Adrenal gland (tissue), 12 donors: Measurements from ENCODE around the gene EXD3. TPM values are rescaled to one million over a fixed set of nuclear protein-coding genes. Genes with fewer than 3 reads are reported as not detected.
A peak's percentile ranks its signal among the peaks of the same experiment; 100 is the strongest.

Source experiments
- DNase-seq, 7 donors: peaks; one replicate each; pipeline ENCODE4 v3.0.0-alpha.2; 2019 to 2020
- H3K27ac ChIP-seq, 5 donors: fragments of 200-600 bp; sonication (generic) in 4 of 5; 1 replicate in 3 of 5; 2 replicates in 2 of 5; pipeline versions ENCODE4 v1.5.1 to v1.8.0; 2016 to 2020; ENCODE audit warnings: mild to moderate bottlenecking in 1 of 5
- H3K27me3 ChIP-seq: fragments of 200-600 bp; 2 replicates; pipeline ENCODE4 v1.8.0; 2021
- H3K36me3 ChIP-seq, 2 donors: fragments of 200-600 bp; replicated peaks in 1 of 2; 1 replicate in 1 of 2; 2 replicates in 1 of 2; pipeline versions ENCODE4 v1.5.1 to v1.8.0; 2018 to 2022
- H3K4me1 ChIP-seq, 2 donors: fragments of 200-600 bp; replicated peaks in 1 of 2; 1 replicate in 1 of 2; 2 replicates in 1 of 2; pipeline versions ENCODE4 v1.5.1 to v1.8.0; 2018 to 2021
- H3K4me3 ChIP-seq, 4 donors: fragments of 200-600 bp; sonication (generic) in 3 of 4; one replicate each; pipeline ENCODE4 v1.5.1; 2016 to 2018
- H3K9me3 ChIP-seq, 3 donors: fragments of 200-600 bp; sonication (generic) in 1 of 3; replicated peaks in 1 of 3; 1 replicate in 2 of 3; 2 replicates in 1 of 3; pipeline versions ENCODE4 v1.5.1 to v1.8.0; 2016 to 2021
- POLR2A ChIP-seq, 2 donors: fragments of 450-650 bp; IDR thresholded peaks; one replicate each; pipeline ENCODE4 v1.6.1; 2017; ENCODE audit warnings: antibody characterized with exemption in 2 of 2, mild to moderate bottlenecking in 2 of 2, moderate library complexity in 1 of 2
- WGBS, 4 donors: extraction: QIAGEN DNeasy Blood & Tissue Kit in 2 of 4; methylation state at CpG; one replicate each; pipeline versions ENCODE4 v1.1.5 to v1.1.7; 2013 to 2017; 5-methylcytosine and 5-hydroxymethylcytosine counted together
- intact Hi-C, 2 donors: fragments of 100-400 bp; cut with DNase I; formaldehyde crosslinking; loops; one replicate each; pipeline versions ENCODE4 v1.14.1 to v1.15.0; 2022 to 2023
- polyA plus RNA-seq, 3 donors: library from polyadenylated mRNA; stranded (reverse); fragments of 200-250 nt in 2 of 3; fragments of 350-450 nt in 1 of 3; fragmentation: Illumina TruSeq in 1 of 3; extraction: RNeasy Lipid Tissue Mini Kit (QIAGEN cat#74804) in 1 of 3; gene quantifications; one replicate each; pipeline ENCODE4 v1.2.3, GENCODE V29; 2013 to 2014
- total RNA-seq, 9 donors: library from RNA; depleted of rRNA in 4 of 9; stranded (reverse); fragments of >200 nt in 4 of 9; fragments of 120-200 nt in 1 of 9; fragmentation: NEBNext Ultra II Directional in 1 of 9; extraction: Animal tissue kit (Norgen Biotek cat#: 25700) in 1 of 9; gene quantifications; one replicate each; pipeline versions ENCODE4 v1.1.0 to v1.2.4, GENCODE V29; 2013 to 2023
- TF ChIP-seq, protein P1 (sequence below), 6 experiments: fragments of 450-650 bp in 4 of 6; fragments of 200-600 bp in 2 of 6; sonication (generic) in 1 of 6; IDR thresholded peaks; 1 replicate in 5 of 6; 2 replicates in 1 of 6; pipeline versions ENCODE4 v1.5.1 to v1.8.0; 2016 to 2021; ENCODE audit warnings: antibody characterized with exemption in 6 of 6, mild to moderate bottlenecking in 2 of 6, moderate library complexity in 1 of 6
- donor health status: healthy with polysubstance abuse.
- donor health status: Bipolar disorder and iron deficiency.
- donor health status: DM: yes; HTN: yes; CAD: no.
- donor health status: DM: no; HTN: no; CAD: no.
- donor health status: DM: no; HTN: no; CAD: no.
- donor health status: DM: yes; HTN: yes; CAD: no.

EXD3 gene
- total and polyA plus RNA-seq, 12 donors = 1.2 to 111 (median 23.9) TPM

DNA sequence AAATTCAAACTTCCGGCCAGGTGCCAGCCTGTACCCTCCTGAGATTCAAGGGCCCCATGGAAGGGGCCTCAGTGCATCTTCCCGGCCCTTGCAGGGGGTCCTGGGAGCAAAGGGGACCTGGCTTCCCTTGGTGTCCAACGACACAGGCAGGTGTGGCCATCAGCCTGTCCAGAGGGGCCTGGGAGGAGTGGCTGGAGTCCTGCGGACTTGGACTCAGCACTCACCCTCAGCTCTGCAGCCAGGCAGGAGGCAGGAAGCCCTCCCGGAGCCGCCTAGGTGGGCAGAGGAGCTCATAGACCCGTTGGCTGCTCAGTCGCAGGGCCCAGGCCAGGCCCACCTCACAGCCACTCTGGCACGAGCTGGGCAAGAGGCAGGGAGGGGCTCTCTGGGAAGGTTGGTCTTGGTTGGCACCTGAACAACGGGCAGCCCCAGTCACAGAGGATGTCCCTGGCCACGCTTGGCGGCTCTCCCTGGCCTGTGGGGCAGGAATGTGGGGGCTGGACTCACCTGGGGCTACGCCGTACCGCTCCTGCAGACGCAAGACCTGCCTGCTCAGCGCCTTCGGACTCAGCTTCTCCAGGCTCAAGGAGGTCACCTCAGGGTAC is 67.1 kb downstream of the EXD3 start:
- Histone ChIP-seq H3K36me3 (no peaks in the 10 kb centered on the region), H3K4me1 (no peaks in the 10 kb centered on the region), H3K9me3 (no peaks in the 10 kb centered on the region), H3K4me3 (no peak overlapping the region), H3K27ac (no peak overlapping the region), H3K27me3 (no peaks in the 10 kb centered on the region)
- peak in 1 of 7 donors; percentile 18 for DNase-seq
- WGBS, 4 donors = 89 to 95% (median 91%) methylated on average over 5 to 18 of the region's 18 CpGs
- TF ChIP-seq, protein P1, sequence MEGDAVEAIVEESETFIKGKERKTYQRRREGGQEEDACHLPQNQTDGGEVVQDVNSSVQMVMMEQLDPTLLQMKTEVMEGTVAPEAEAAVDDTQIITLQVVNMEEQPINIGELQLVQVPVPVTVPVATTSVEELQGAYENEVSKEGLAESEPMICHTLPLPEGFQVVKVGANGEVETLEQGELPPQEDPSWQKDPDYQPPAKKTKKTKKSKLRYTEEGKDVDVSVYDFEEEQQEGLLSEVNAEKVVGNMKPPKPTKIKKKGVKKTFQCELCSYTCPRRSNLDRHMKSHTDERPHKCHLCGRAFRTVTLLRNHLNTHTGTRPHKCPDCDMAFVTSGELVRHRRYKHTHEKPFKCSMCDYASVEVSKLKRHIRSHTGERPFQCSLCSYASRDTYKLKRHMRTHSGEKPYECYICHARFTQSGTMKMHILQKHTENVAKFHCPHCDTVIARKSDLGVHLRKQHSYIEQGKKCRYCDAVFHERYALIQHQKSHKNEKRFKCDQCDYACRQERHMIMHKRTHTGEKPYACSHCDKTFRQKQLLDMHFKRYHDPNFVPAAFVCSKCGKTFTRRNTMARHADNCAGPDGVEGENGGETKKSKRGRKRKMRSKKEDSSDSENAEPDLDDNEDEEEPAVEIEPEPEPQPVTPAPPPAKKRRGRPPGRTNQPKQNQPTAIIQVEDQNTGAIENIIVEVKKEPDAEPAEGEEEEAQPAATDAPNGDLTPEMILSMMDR (IDR thresholded peaks at IDR 0.05) = no peak
- no peak for TF ChIP-seq POLR2A (IDR thresholded peaks at IDR 0.05)
- intact Hi-C loops = no loop called here

DNA sequence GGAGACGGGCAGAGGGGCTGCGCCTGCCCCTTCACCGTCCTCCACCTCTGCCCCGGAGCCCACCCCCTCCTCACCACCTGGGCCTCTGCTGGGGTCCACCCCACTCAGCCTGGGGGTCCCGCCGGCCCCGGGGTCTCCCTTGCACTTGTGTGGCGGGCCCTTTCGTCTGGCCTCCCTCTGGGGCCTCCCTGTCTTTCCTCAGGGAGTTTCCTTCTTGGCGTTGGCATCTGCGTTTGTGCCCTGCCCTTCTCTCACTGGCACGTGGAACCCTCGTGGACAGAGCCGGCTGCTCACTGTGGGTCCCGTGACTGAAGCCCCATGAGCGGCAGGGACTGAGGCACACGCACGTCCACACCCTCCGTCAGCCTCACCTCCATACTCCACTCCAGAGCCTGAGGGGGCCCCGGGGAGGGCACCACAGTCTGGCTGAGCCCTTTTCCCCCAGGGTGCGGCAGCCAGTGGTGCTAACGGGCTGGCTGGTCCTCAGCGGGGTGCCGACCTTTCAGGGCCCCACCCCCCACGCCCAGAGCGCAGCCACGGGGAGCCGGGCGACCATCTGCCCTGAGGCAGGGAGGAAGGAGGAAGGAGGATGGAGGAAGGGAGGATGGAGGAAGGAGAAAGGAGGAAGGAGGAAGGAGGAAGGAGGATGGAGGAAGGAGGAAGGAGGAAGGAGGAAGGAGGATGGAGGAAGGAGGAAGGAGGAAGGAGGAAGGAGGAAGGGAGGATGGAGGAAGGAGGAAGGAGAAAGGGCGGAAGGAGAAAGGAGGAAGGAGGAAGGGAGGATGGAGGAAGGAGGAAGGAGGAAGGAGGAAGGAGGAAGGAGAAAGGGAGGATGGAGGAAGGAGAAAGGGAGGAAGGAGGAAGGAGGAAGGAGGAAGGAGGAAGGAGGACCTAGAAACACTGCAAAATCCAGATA is 67.9 kb downstream of the EXD3 start:
- Histone ChIP-seq H3K27me3 (no peaks in the 10 kb centered on the region), H3K4me1 (no peaks in the 10 kb centered on the region), H3K4me3 (no peak overlapping the region), H3K9me3 (no peaks in the 10 kb centered on the region), H3K36me3 (no peaks in the 10 kb centered on the region), H3K27ac (no peak overlapping the region)
- DNase-seq = peak in 1 of 7 donors; percentile 18
- intact Hi-C loops = no loop called here
- no peak for TF ChIP-seq POLR2A (IDR thresholded peaks at IDR 0.05)
- WGBS, 4 donors = 93 to 97% (median 94%) methylated on average over 6 to 30 of the region's 30 CpGs

DNA sequence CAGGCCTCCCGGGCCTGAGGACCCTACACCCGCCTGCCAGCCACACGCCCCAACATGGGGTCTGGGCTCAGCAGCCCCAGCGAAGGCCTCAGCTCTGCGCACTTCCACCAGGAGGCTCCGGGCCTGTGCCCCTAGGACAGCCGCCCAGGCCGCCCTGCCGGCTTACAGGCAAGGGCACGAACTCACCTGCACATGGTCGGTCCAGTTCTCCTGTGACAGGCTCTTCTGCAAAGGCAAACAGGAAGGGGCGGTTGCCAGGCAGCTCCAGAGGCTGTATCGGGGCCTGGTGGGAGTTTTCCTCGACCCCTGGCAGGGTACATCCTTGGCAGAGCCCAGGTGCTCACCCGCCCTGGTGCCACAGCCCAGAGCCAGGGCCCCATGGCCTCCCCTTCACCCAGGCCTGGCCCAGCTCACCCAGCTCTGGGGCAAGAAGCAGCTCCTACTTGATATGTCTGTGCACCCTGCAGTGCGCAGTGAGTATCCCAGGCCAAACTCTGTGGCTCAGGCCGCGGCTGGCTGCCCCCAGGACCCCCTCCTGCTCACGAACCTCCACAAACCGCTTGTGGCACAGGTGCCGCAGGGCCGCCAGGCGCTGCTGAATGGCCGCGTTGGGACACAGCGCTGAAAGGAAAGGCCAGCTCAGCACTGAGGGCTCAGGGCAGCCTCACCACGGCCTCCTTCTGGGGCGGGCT is 68.7 kb downstream of the EXD3 start:
- Histone ChIP-seq H3K27me3 (no peaks in the 10 kb centered on the region), H3K27ac (peak overlapping the region in 1 of 5 donors; percentile 58), H3K4me1 (no peaks in the 10 kb centered on the region), H3K4me3 (no peak overlapping the region), H3K36me3 (no peaks in the 10 kb centered on the region), H3K9me3 (no peaks in the 10 kb centered on the region)
- 83 to 92% (median 89%) methylated on average over 16 to 28 of the region's 28 CpGs for WGBS, 4 donors
- DNase-seq = peak in 1 of 7 donors; percentile 16
- intact Hi-C loops = no loop called here
- no peak for TF ChIP-seq POLR2A (IDR thresholded peaks at IDR 0.05)
- TF ChIP-seq, protein P1 (IDR thresholded peaks at IDR 0.05) = no peak

DNA sequence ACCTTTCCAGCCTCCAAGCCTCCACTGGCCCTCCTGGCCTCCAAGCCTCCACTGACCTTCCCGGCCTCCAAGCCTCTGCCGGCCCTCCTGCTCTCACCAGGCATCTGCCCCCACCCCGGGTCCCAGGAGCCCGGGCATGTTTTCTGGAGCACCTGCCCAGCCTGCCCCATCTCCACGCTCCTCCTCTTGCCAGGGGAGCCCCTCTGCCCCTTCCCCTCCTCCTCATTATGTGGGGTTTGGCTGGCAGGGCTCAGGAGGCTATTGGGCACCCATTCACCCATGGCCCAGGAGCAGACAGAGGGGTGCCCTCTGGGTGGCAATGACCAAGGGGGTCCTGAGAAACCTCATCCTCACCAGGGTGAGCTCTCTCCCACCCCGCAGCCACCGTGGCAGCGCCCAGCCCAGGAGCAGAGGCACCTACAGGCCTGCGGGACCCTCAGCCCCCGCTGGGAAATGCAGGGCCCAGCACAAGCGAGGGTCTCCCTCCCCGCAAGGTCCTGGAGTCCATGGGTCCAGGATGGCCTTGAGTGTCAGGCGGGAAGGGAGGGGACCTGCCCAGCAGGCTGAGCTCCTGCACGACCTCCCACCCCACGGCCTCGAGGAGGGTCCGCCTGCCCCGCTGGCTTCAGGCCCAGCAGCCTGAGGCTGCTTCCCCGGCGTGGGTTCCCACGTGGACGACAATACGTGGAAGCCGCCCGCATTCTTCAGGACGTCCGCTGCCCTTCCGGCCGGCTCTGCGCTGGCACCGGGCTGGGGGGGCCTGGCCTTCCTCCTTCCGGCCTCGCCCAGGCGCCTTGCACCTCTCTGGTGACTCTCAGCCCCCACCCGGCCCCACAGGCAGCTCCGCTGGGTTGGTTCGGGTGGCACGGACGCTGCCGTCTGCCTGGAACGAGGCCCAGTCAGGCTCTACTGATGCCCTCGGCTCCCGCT is 69.5 kb downstream of the EXD3 start:
- H3K4me3 ChIP-seq = no peak overlapping the region
- no peaks in the 10 kb centered on the region for H3K4me1 ChIP-seq
- no peaks in the 10 kb centered on the region for H3K9me3 ChIP-seq
- intact Hi-C loops = no loop called here
- peak in 5 of 7 donors; percentile 21 to 68 (median 39) for DNase-seq
- H3K36me3 ChIP-seq = no peaks in the 10 kb centered on the region
- H3K27ac ChIP-seq = peak overlapping the region in 1 of 5 donors; percentile 58
- 82 to 93% (median 87%) methylated on average over 24 to 43 of the region's 43 CpGs for WGBS, 4 donors
- H3K27me3 ChIP-seq = no peaks in the 10 kb centered on the region
- TF ChIP-seq POLR2A (IDR thresholded peaks at IDR 0.05) = no peak
- TF ChIP-seq, protein P1 (IDR thresholded peaks at IDR 0.05) = no peak
